ENCODE measurements around the gene HP1BP3.

DNA sequence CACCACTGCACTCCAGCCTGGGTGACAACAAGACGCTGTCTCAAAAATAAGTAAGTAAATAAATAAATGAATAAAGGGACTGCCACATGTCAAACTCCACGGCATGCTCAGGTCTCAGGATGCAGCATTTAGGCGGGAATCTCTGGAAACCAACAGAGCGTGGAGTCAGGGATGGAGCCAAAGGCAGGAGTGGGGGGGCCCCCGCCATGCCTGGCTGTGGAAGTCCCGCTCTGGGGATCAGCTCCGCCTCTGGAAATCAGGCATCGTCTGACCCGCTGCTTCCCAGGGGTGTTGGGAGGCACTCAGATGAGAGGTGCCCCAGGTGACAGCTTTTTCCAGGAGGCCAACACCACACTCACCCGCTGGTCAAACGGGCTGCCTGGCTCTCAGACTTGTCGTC lies 89.5 kb downstream of the HP1BP3 start:
- TF ChIP-seq EP300 (IDR thresholded peaks at IDR 0.05), result no peak
- TF ChIP-seq, protein P1, sequence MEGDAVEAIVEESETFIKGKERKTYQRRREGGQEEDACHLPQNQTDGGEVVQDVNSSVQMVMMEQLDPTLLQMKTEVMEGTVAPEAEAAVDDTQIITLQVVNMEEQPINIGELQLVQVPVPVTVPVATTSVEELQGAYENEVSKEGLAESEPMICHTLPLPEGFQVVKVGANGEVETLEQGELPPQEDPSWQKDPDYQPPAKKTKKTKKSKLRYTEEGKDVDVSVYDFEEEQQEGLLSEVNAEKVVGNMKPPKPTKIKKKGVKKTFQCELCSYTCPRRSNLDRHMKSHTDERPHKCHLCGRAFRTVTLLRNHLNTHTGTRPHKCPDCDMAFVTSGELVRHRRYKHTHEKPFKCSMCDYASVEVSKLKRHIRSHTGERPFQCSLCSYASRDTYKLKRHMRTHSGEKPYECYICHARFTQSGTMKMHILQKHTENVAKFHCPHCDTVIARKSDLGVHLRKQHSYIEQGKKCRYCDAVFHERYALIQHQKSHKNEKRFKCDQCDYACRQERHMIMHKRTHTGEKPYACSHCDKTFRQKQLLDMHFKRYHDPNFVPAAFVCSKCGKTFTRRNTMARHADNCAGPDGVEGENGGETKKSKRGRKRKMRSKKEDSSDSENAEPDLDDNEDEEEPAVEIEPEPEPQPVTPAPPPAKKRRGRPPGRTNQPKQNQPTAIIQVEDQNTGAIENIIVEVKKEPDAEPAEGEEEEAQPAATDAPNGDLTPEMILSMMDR (IDR thresholded peaks at IDR 0.05), result no peak

Data from sigmoid colon (tissue), 4 donors.